Esophagus (tissue), 2 donors: ENCODE results near the gene TMEM132D. TPM values are rescaled to one million over a fixed set of nuclear protein-coding genes. Genes with fewer than 3 reads are reported as not detected.

ENCODE experiments used
- H3K27ac ChIP-seq, 2 donors: one replicate each; pipeline ENCODE4 v1.5.1; 2013; ENCODE audit warnings: low read depth in 2 of 2, mild to moderate bottlenecking in 2 of 2, inconsistent platforms in 1 of 2, low read length in 1 of 2, moderate library complexity in 1 of 2
- H3K27me3 ChIP-seq, 2 donors: one replicate each; pipeline ENCODE4 v1.6.1; 2013; ENCODE audit warnings: low read length in 2 of 2, control low read depth in 1 of 2, mild to moderate bottlenecking in 1 of 2; ENCODE audit not compliant: insufficient read depth in 2 of 2, control insufficient read depth in 1 of 2
- H3K36me3 ChIP-seq, 2 donors: one replicate each; pipeline ENCODE4 v1.6.1; 2013; ENCODE audit warnings: low read length in 1 of 2; ENCODE audit not compliant: control insufficient read depth in 2 of 2, insufficient read depth in 2 of 2
- H3K4me1 ChIP-seq, 2 donors: one replicate each; pipeline ENCODE4 v1.6.1; 2013; ENCODE audit warnings: low read length in 1 of 2; ENCODE audit not compliant: control insufficient read depth in 2 of 2, insufficient read depth in 2 of 2
- H3K4me3 ChIP-seq, 2 donors: one replicate each; pipeline ENCODE4 v1.5.1; 2013; ENCODE audit warnings: low read length in 2 of 2, mild to moderate bottlenecking in 2 of 2, low read depth in 1 of 2, moderate library complexity in 1 of 2
- H3K9me3 ChIP-seq, 2 donors: one replicate each; pipeline ENCODE4 v1.6.1; 2013; ENCODE audit warnings: mild to moderate bottlenecking in 2 of 2, low read depth in 1 of 2, low read length in 1 of 2, moderate library complexity in 1 of 2; ENCODE audit not compliant: control insufficient read depth in 2 of 2, insufficient read depth in 1 of 2
- WGBS, 2 donors: extraction: QIAGEN DNeasy Blood & Tissue Kit; methylation state at CpG; one replicate each; pipeline ENCODE4 v1.1.7; 2013; 5-methylcytosine and 5-hydroxymethylcytosine counted together
- polyA plus RNA-seq, 2 donors: library from polyadenylated mRNA; stranded (reverse); fragments of 200-250 nt; gene quantifications; one replicate each; pipeline ENCODE4 v1.2.3, GENCODE V29; 2013
- donor health status: healthy with polysubstance abuse.
- donor health status: Bipolar disorder and iron deficiency.

TMEM132D gene
- polyA plus RNA-seq, 2 donors, result not detected

GRCh38 chr12:129605666-129606065 is 298.2 kb downstream of the TMEM132D start:
- Histone ChIP-seq H3K9me3 (peaks cover 3 to 7% of the 10 kb centered on the region in 2 donors), H3K4me1 (no peaks in the 10 kb centered on the region), H3K27ac (no peak overlapping the region), H3K4me3 (no peak overlapping the region), H3K36me3 (no peaks in the 10 kb centered on the region), H3K27me3 (no peaks in the 10 kb centered on the region)
- WGBS, 2 donors, result 39 to 44% methylated on average over 2 of the region's 2 CpGs

- WGBS, 2 donors, result 60 to 63% methylated on average over 4 of the region's 4 CpGs
- Histone ChIP-seq H3K9me3 (peaks cover 2 to 3% of the 10 kb centered on the region in 2 donors), H3K27me3 (no peaks in the 10 kb centered on the region), H3K36me3 (no peaks in the 10 kb centered on the region), H3K4me1 (no peaks in the 10 kb centered on the region), H3K4me3 (no peak overlapping the region), H3K27ac (no peak overlapping the region)
Measured at GRCh38 chr12:129604506-129604905, 299.3 kb downstream of the TMEM132D start.

GRCh38 chr12:129599406-129599805 is 304.4 kb downstream of the TMEM132D start:
- no peak overlapping the region for H3K4me3 ChIP-seq
- no peaks in the 10 kb centered on the region for H3K4me1 ChIP-seq
- 54 to 59% methylated on average over 1 of the region's 1 CpG for WGBS, 2 donors
- H3K36me3 ChIP-seq, result no peaks in the 10 kb centered on the region
- H3K27me3 ChIP-seq, result no peaks in the 10 kb centered on the region
- H3K27ac ChIP-seq, result no peak overlapping the region
- no peaks in the 10 kb centered on the region for H3K9me3 ChIP-seq

GRCh38 chr12:129594098-129594497 is 309.7 kb downstream of the TMEM132D start:
- Histone ChIP-seq H3K27me3 (no peaks in the 10 kb centered on the region), H3K9me3 (peaks cover 0 to 7% of the 10 kb centered on the region in 2 donors), H3K4me1 (no peaks in the 10 kb centered on the region), H3K36me3 (no peaks in the 10 kb centered on the region), H3K4me3 (no peak overlapping the region), H3K27ac (no peak overlapping the region)
- 57 to 62% methylated on average over 6 of the region's 6 CpGs for WGBS, 2 donors

GRCh38 chr12:129592449-129592848 is 311.4 kb downstream of the TMEM132D start:
- H3K36me3 ChIP-seq, result no peaks in the 10 kb centered on the region
- no peak overlapping the region for H3K4me3 ChIP-seq
- H3K4me1 ChIP-seq, result no peaks in the 10 kb centered on the region
- H3K27me3 ChIP-seq, result no peaks in the 10 kb centered on the region
- WGBS, 2 donors, result 50 to 56% methylated on average over 2 of the region's 2 CpGs
- peaks cover 0 to 7% of the 10 kb centered on the region in 2 donors for H3K9me3 ChIP-seq
- H3K27ac ChIP-seq, result no peak overlapping the region

- Histone ChIP-seq H3K36me3 (no peaks in the 10 kb centered on the region), H3K27ac (no peak overlapping the region), H3K4me3 (no peak overlapping the region), H3K4me1 (no peaks in the 10 kb centered on the region), H3K9me3 (peaks cover 2 to 7% of the 10 kb centered on the region in 2 donors), H3K27me3 (no peaks in the 10 kb centered on the region)
- 86 to 90% methylated on average over 5 of the region's 5 CpGs for WGBS, 2 donors
Measured at GRCh38 chr12:129589503-129589902, 314.3 kb downstream of the TMEM132D start.

GRCh38 chr12:129588142-129588541 is 315.7 kb downstream of the TMEM132D start:
- 80 to 90% methylated on average over 4 of the region's 4 CpGs for WGBS, 2 donors

GRCh38 chr12:129585296-129585695 is 318.5 kb downstream of the TMEM132D start:
- H3K36me3 ChIP-seq, result no peaks in the 10 kb centered on the region
- no peaks in the 10 kb centered on the region for H3K27me3 ChIP-seq
- H3K4me1 ChIP-seq, result no peaks in the 10 kb centered on the region
- WGBS, 2 donors, result 94 to 96% methylated on average over 9 of the region's 9 CpGs
- peaks cover 2 to 5% of the 10 kb centered on the region in 2 donors for H3K9me3 ChIP-seq
- no peak overlapping the region for H3K4me3 ChIP-seq
- H3K27ac ChIP-seq, result no peak overlapping the region

More at GRCh38 chr12:129588142-129588541, 315.7 kb downstream of the TMEM132D start:
- no peaks in the 10 kb centered on the region for H3K4me1 ChIP-seq
- H3K27ac ChIP-seq, result no peak overlapping the region
- no peak overlapping the region for H3K4me3 ChIP-seq
- H3K27me3 ChIP-seq, result no peaks in the 10 kb centered on the region
- H3K9me3 ChIP-seq, result peaks cover 2 to 7% of the 10 kb centered on the region in 2 donors
- H3K36me3 ChIP-seq, result no peaks in the 10 kb centered on the region

- H3K27me3 ChIP-seq, result no peaks in the 10 kb centered on the region
- WGBS, 2 donors, result 77 to 82% methylated on average over 5 of the region's 5 CpGs
- H3K36me3 ChIP-seq, result no peaks in the 10 kb centered on the region
- H3K4me3 ChIP-seq, result no peak overlapping the region
- no peaks in the 10 kb centered on the region for H3K4me1 ChIP-seq
- H3K9me3 ChIP-seq, result peaks cover 0 to 3% of the 10 kb centered on the region in 2 donors
- H3K27ac ChIP-seq, result no peak overlapping the region
Measured at GRCh38 chr12:129579879-129580278, 323.9 kb downstream of the TMEM132D start.

GRCh38 chr12:129571901-129572494 is 331.8 kb downstream of the TMEM132D start:
- H3K36me3 ChIP-seq, result no peaks in the 10 kb centered on the region
- peaks cover 0 to 14% of the 10 kb centered on the region in 2 donors for H3K9me3 ChIP-seq
- no peaks in the 10 kb centered on the region for H3K4me1 ChIP-seq
- WGBS, 2 donors, result 85% methylated on average over 17 of the region's 17 CpGs
- no peak overlapping the region for H3K27ac ChIP-seq
- H3K27me3 ChIP-seq, result no peaks in the 10 kb centered on the region
- no peak overlapping the region for H3K4me3 ChIP-seq
